ENCODE data around the gene POLR2L. TPM values are rescaled to one million over a fixed set of nuclear protein-coding genes. Genes with fewer than 3 reads are reported as not detected.

The POLR2L gene
- total RNA-seq, 4 donors from 2014 or later: 45.6 to 90.3 (median 64.7) TPM

- intact Hi-C loops (cut with DNase I): no loop called here
- 80 to 100% methylated on average over 1 to 9 of the region's 12 CpGs for WGBS, 2 donors
- Histone ChIP-seq H3K4me1 (peaks cover 54 to 87% (median 61%) of the 10 kb centered on the region in 3 donors), H3K36me3 (peaks cover 22 to 47% (median 24%) of the 10 kb centered on the region in 3 donors), H3K9me3 (no peaks in the 10 kb centered on the region), H3K27me3 (peaks cover 0 to 68% (median 6%) of the 10 kb centered on the region in 4 donors), H3K4me3 (no peak overlapping the region), H3K27ac (peak overlapping the region in 2 of 4 donors; percentile 21 to 43)
- no peak for TF ChIP-seq POLR2A (IDR thresholded peaks at IDR 0.05)
- no peak for TF ChIP-seq CTCF (IDR thresholded peaks at IDR 0.05)
- no peak for DNase-seq
These were observed 16.7 kb downstream of the POLR2L start for GRCh38 chr11:825366-826226.

- Histone ChIP-seq H3K36me3 (peaks cover 22 to 47% (median 24%) of the 10 kb centered on the region in 3 donors), H3K4me3 (no peak overlapping the region), H3K4me1 (peaks cover 50 to 86% (median 59%) of the 10 kb centered on the region in 3 donors), H3K9me3 (no peaks in the 10 kb centered on the region), H3K27ac (no peak overlapping the region), H3K27me3 (peaks cover 0 to 61% (median 3%) of the 10 kb centered on the region in 4 donors)
- intact Hi-C loops (cut with DNase I): no loop called here
- DNase-seq: no peak
- TF ChIP-seq POLR2A (IDR thresholded peaks at IDR 0.05): no peak
- no peak for TF ChIP-seq CTCF (IDR thresholded peaks at IDR 0.05)
- 80% methylated on average over 5 to 9 of the region's 11 CpGs for WGBS, 2 donors
These were observed 17.4 kb downstream of the POLR2L start for GRCh38 chr11:824942-825341.

- H3K4me1 ChIP-seq: peaks cover 44 to 80% (median 53%) of the 10 kb centered on the region in 3 donors
- DNase-seq: no peak
- no peak overlapping the region for H3K4me3 ChIP-seq
- H3K9me3 ChIP-seq: no peaks in the 10 kb centered on the region
- TF ChIP-seq POLR2A (IDR thresholded peaks at IDR 0.05): no peak
- TF ChIP-seq CTCF (IDR thresholded peaks at IDR 0.05): no peak
- H3K27me3 ChIP-seq: peaks cover 0 to 56% (median 0%) of the 10 kb centered on the region in 4 donors
- no peak overlapping the region for H3K27ac ChIP-seq
- intact Hi-C loops (cut with DNase I): no loop called here
- 88% methylated on average over 24 of the region's 59 CpGs; no CpG with 5 or more reads in 1 of the 2 donors for WGBS, 2 donors
- peaks cover 22 to 47% (median 24%) of the 10 kb centered on the region in 3 donors for H3K36me3 ChIP-seq
These were observed 17.9 kb downstream of the POLR2L start for GRCh38 chr11:824292-824880.

GRCh38 chr11:823441-824291, 18.7 kb downstream of the POLR2L start:
- DNase-seq: no peak
- peaks cover 22 to 47% (median 24%) of the 10 kb centered on the region in 3 donors for H3K36me3 ChIP-seq
- no peaks in the 10 kb centered on the region for H3K9me3 ChIP-seq
- no peak overlapping the region for H3K27ac ChIP-seq
- 87 to 90% methylated on average over 4 to 27 of the region's 53 CpGs for WGBS, 2 donors
- no peak overlapping the region for H3K4me3 ChIP-seq
- H3K4me1 ChIP-seq: peaks cover 40 to 78% (median 51%) of the 10 kb centered on the region in 3 donors
- H3K27me3 ChIP-seq: peaks cover 0 to 49% (median 0%) of the 10 kb centered on the region in 4 donors
- intact Hi-C loops (cut with DNase I): no loop called here
- no peak for TF ChIP-seq CTCF (IDR thresholded peaks at IDR 0.05)
- TF ChIP-seq POLR2A (IDR thresholded peaks at IDR 0.05): no peak
